K562 (cell line): ENCODE data around the gene CRLF2. TPM values are rescaled to one million over a fixed set of nuclear protein-coding genes. Genes with fewer than 3 reads are reported as not detected.

Experiments
- ATAC-seq: fragments of 200-7000 bp; cut with Tn5 transposase; 3 replicates; pipeline ENCODE4 v1.9.1; 2020; ENCODE audit warnings: moderate library complexity
- BruUV-seq: library from RNA; stranded (reverse); fragments of 400-500 nt; replicated peaks from 2 replicates; lab custom pipeline; 2021; lab: Mats Ljungman, UMichigan
- CTCF ChIA-PET: fragments of 300-600 bp; formaldehyde crosslinking; extraction: SDS; loops from one replicate; lab custom pipeline; 2021; ENCODE audit warnings: low intra/inter-chr PET ratio; lab: Yijun Ruan, JAX
- POLR2A ChIA-PET: fragments of 300-600, 350-650 bp; sonication (Branson Sonifier 250); formaldehyde crosslinking; extraction: SDS; loops from one replicate; lab custom pipeline; 2021; ENCODE audit warnings: antibody characterized with exemption, inconsistent platforms; lab: Yijun Ruan, JAX
- DNase-seq, 4 experiments: peaks; one replicate each; pipeline versions ENCODE4 v3.0.0 to v3.0.0-alpha.2; 2011 to 2018; ENCODE audit warnings: low spot score in 3 of 4, mixed read lengths in 3 of 4; ENCODE audit errors: extremely low read depth in 1 of 4
- FAIRE-seq: peaks from 2 replicates; lab custom pipeline; 2011; peaks lifted over from hg19 to GRCh38; lab: Jason Lieb, UNC
- H2AFZ ChIP-seq: 2 replicates; pipeline ENCODE4 v1.6.0; 2011; ENCODE audit warnings: low read depth, low read length, control low read depth, inconsistent platforms
- H3K27ac ChIP-seq: fragments of 200-600 bp; 3 replicates; pipeline ENCODE4 v1.8.0; 2011; ENCODE audit warnings: low read depth, mild to moderate bottlenecking, control low read depth, inconsistent platforms, low read length, moderate library complexity, mixed read lengths; ENCODE audit errors: extremely low read depth
- H3K27me3 ChIP-seq, 2 experiments: fragments of 300-600 bp in 1 of 2; 2 replicates in 1 of 2; 3 replicates in 1 of 2; pipeline versions ENCODE4 v1.6.0 to v1.8.0; 2011; ENCODE audit warnings: inconsistent platforms in 2 of 2, low read length in 2 of 2, mild to moderate bottlenecking in 1 of 2, mixed read lengths in 1 of 2, moderate library complexity in 1 of 2; ENCODE audit not compliant: control insufficient read depth in 2 of 2, insufficient read depth in 2 of 2
- H3K36me3 ChIP-seq: fragments of 300-600 bp; 3 replicates; pipeline ENCODE4 v1.8.0; 2011; ENCODE audit warnings: mild to moderate bottlenecking, low read length, inconsistent platforms; ENCODE audit not compliant: control insufficient read depth, insufficient read depth
- H3K4me1 ChIP-seq, 2 experiments: fragments of 200-600 bp in 1 of 2; replicated peaks in 1 of 2; 2 replicates in 1 of 2; 3 replicates in 1 of 2; pipeline versions ENCODE4 v1.5.1 to v1.8.0; 2011; ENCODE audit warnings: inconsistent platforms in 2 of 2, low read length in 2 of 2, mild to moderate bottlenecking in 1 of 2, mixed read lengths in 1 of 2, moderate library complexity in 1 of 2; ENCODE audit not compliant: control insufficient read depth in 2 of 2, insufficient read depth in 2 of 2
- H3K4me2 ChIP-seq: 2 replicates; pipeline ENCODE4 v1.6.1; 2011; ENCODE audit warnings: low read length, control low read depth, inconsistent platforms, mixed read lengths; ENCODE audit not compliant: insufficient read depth
- H3K4me3 ChIP-seq: fragments of 200-600 bp; sonication (generic), shearing (Covaris generic); 2 replicates; pipeline ENCODE4 v1.5.1; 2016; ENCODE audit warnings: control low read depth, inconsistent platforms
- H3K79me2 ChIP-seq: fragments of 200-600 bp; 3 replicates; pipeline ENCODE4 v1.8.0; 2011; ENCODE audit warnings: low read length, inconsistent platforms; ENCODE audit not compliant: control insufficient read depth, insufficient read depth
- H3K9ac ChIP-seq, 2 experiments: 2 replicates each; pipeline versions ENCODE4 v1.6.0 to v1.6.1; 2011; ENCODE audit warnings: low read depth in 2 of 2, low read length in 2 of 2, control low read depth in 1 of 2, inconsistent platforms in 1 of 2, mild to moderate bottlenecking in 1 of 2, mixed read lengths in 1 of 2; ENCODE audit not compliant: insufficient read depth in 1 of 2
- H3K9me1 ChIP-seq: one replicate; pipeline ENCODE4 v1.6.0; 2011; ENCODE audit warnings: inconsistent platforms, mild to moderate bottlenecking, low read length, moderate library complexity; ENCODE audit not compliant: control insufficient read depth, insufficient read depth
- H3K9me3 ChIP-seq: replicated peaks from 2 replicates; pipeline ENCODE4 v1.5.1; 2011; ENCODE audit warnings: low read depth, low read length, inconsistent platforms; ENCODE audit not compliant: control insufficient read depth, insufficient read depth
- H4K20me1 ChIP-seq: replicated peaks from 2 replicates; pipeline ENCODE4 v1.6.1; 2011; ENCODE audit warnings: low read length, inconsistent platforms, mixed read lengths; ENCODE audit not compliant: control insufficient read depth, insufficient read depth
- CTBP1 ChIP-seq: fragments of 450-650 bp; IDR thresholded peaks from 2 replicates; pipeline ENCODE4 v1.6.1; 2016; ENCODE audit warnings: borderline replicate concordance
- ETV1 ChIP-seq: fragments of 450-650 bp; conservative IDR thresholded peaks from 2 replicates; pipeline ENCODE4 v1.6.1; 2016; ENCODE audit warnings: missing genetic modification characterization, control low read depth, low read depth, missing compliant biosample characterization
- ETV6 ChIP-seq, 3 experiments: fragments of 150-350 bp in 1 of 3; sonication (generic) in 1 of 3; formaldehyde crosslinking in 1 of 3; IDR thresholded peaks; 2 replicates each; pipeline versions ENCODE4 v1.6.1 to v1.8.0; 2014 to 2022; ENCODE audit warnings: borderline replicate concordance in 2 of 3, low read depth in 2 of 3, antibody characterized with exemption in 1 of 3, low read length in 1 of 3, mild to moderate bottlenecking in 1 of 3, missing genetic modification reagents in 1 of 3
- GABPA ChIP-seq: fragments of 200-800 bp; sonication (Bioruptor generic); conservative IDR thresholded peaks from 2 replicates; pipeline ENCODE4 v1.6.1; 2016; ENCODE audit warnings: low read depth, missing genetic modification characterization, missing compliant biosample characterization
- KLF16 ChIP-seq: IDR thresholded peaks from 2 replicates; pipeline ENCODE4 v1.6.1; 2016; ENCODE audit warnings: antibody characterized with exemption
- SIX5 ChIP-seq, 2 experiments: IDR thresholded peaks; 2 replicates each; pipeline ENCODE4 v1.6.1; 2011; ENCODE audit warnings: low read length in 2 of 2, borderline replicate concordance in 1 of 2, low read depth in 1 of 2, mild to moderate bottlenecking in 1 of 2, moderate library complexity in 1 of 2; ENCODE audit not compliant: insufficient read depth in 1 of 2
- TEAD4 ChIP-seq, 2 experiments: sonication (generic) in 1 of 2; formaldehyde crosslinking in 1 of 2; IDR thresholded peaks; 2 replicates each; pipeline versions ENCODE4 v1.6.1 to v1.8.0; 2012 to 2022; ENCODE audit warnings: borderline replicate concordance in 1 of 2, inconsistent platforms in 1 of 2, low read length in 1 of 2, mild to moderate bottlenecking in 1 of 2, missing genetic modification reagents in 1 of 2
- USF2 ChIP-seq: sonication (generic); formaldehyde crosslinking; IDR thresholded peaks from 2 replicates; pipeline ENCODE4 v1.5.0; 2020; ENCODE audit warnings: missing genetic modification reagents
- ZBTB9 ChIP-seq: fragments of 450-650 bp; formaldehyde crosslinking; IDR thresholded peaks from 2 replicates; pipeline ENCODE4 v1.4.0; 2020; ENCODE audit warnings: mild to moderate bottlenecking, moderate library complexity
- ZC3H8 ChIP-seq: fragments of 450-650 bp; IDR thresholded peaks from 2 replicates; pipeline ENCODE4 v1.6.1; 2017
- WGBS: fragments of 100-300 bp; shearing (Covaris generic); methylation state at CpG from one replicate; pipeline ENCODE4 v1.1.6; 2016; ENCODE audit warnings: low coverage, mixed read lengths; ENCODE audit not compliant: insufficient coverage; ENCODE audit errors: missing lambda C conversion rate; 5-methylcytosine and 5-hydroxymethylcytosine counted together
- in situ Hi-C: fragments of 300-500 bp; cut with MboI; formaldehyde crosslinking; loops from 4 replicates; pipeline ENCODE4 v1.15.0; 2018; ENCODE audit warnings: inconsistent platforms, mixed read lengths
- intact Hi-C: fragments of 100-400 bp; cut with micrococcal nuclease; formaldehyde crosslinking; loops from 2 replicates; pipeline ENCODE4 v1.14.2; 2022
- polyA plus RNA-seq, 8 experiments: library from polyadenylated mRNA; depleted of rRNA in 4 of 8; stranded (reverse) in 5 of 8; unstranded in 3 of 8; fragments of >200 nt; fragmentation: Nextera tagmentation in 2 of 8; fragmentation: Illumina TruSeq in 1 of 8; extraction: Ambion mirVana in 2 of 8; extraction: Trizol in 1 of 8; gene quantifications; 2 replicates each; pipeline versions ENCODE4 v1.2.1 to v1.2.3, GENCODE V29; 2011 to 2014; ENCODE audit warnings: inconsistent platforms in 1 of 8, missing spikeins in 1 of 8
- total RNA-seq, 7 experiments: library from RNA; depleted of rRNA in 6 of 7; stranded (reverse); fragments of >200 nt in 6 of 7; fragmentation: Illumina TruSeq in 2 of 7; extraction: Trizol in 2 of 7; gene quantifications; 2 replicates each; pipeline versions ENCODE4 v1.2.1 to v1.2.3, GENCODE V29; 2011 to 2021; ENCODE audit warnings: low replicate concordance in 1 of 7
- TF ChIP-seq, protein P1 (sequence below): sonication (generic); formaldehyde crosslinking; IDR thresholded peaks from 2 replicates; pipeline ENCODE4 v1.8.0; 2022; ENCODE audit warnings: mild to moderate bottlenecking, missing genetic modification reagents, borderline replicate concordance

Gene CRLF2
- total and polyA plus RNA-seq, 9 of the 15 experiments (the other 6 are each of a cell fraction or from before 2014, with no cell fraction given): not detected

DNA sequence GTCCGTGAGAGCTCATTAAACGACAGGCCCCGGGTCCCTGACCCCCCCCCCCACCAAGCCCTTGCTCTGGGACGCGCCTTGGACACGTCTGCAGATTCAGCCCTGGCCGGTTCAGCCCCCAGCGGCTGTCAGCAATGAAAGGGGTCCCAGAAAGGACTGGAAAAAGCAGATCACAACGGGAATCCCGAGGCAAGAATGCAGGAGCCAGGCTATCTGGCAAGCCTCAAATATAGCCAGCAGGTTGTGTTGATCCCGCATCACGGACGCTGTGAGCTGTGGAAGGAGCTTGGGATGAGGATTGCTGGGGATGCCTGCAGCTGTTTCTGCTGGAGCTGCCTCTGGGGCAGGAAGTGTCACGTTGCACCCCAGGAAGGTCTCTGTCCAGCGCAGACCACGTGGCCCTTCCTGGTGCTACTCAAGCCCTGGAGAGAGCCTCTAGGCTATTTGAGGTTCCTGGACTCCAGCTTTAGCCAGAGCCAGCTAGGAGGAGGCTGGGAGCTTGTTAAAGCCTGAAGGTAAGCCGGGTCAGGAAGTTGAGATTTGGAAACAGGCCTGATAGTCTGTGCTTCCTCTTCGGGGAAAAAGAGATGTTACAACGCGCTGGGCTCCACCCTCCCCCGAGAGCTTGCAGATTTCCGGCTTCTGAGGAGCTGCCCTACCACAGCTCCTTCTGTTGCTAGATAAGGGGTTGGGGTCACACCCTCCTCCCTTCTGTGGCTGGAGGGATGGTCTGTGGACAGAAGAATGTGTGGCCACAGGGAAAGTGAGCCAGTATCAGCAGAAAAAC is 36.8 kb upstream of the CRLF2 start:
- no peak; the same call in 1 of the 3 replicates for ATAC-seq
- intact Hi-C loops: no loop called here
- no peak overlapping the region for H2AFZ ChIP-seq
- TF ChIP-seq SIX5 (IDR thresholded peaks at IDR 0.05; ENCODE audit: borderline replicate concordance in 1 of 2, insufficient read depth in 1 of 2, low read depth in 1 of 2, low read length in 2 of 2): no peak
- TF ChIP-seq CTBP1: peak; percentile 24; the same call in 1 of the 2 replicates
- peak; percentile 31; the same call in 1 of the 2 replicates for TF ChIP-seq GABPA (tag)
- TF ChIP-seq TEAD4 (IDR thresholded peaks at IDR 0.05; ENCODE audit: low read length): peak; percentile 59; the same call in 1 of the 2 replicates
- no peak for TF ChIP-seq TEAD4 (CRISPR knock-in tag; IDR thresholded peaks at IDR 0.05; ENCODE audit: borderline replicate concordance)
- TF ChIP-seq KLF16: peak; percentile 47; the same call in 1 of the 2 replicates
- peak; percentile 24; the same call in 1 of the 2 replicates for TF ChIP-seq ETV1 (tag)
- TF ChIP-seq USF2 (CRISPR knock-in tag): 0 out of 2 replicates have a peak, but pooled peaks have one; percentile 25
- peak in 1 of 2 experiments; percentile 86; a peak in 2 of 4 replicates for TF ChIP-seq ETV6 (IDR thresholded peaks at IDR 0.05; ENCODE audit: borderline replicate concordance in 1 of 2, low read depth in 2 of 2, low read length in 1 of 2)
- no peak for TF ChIP-seq ETV6 (CRISPR knock-in tag; IDR thresholded peaks at IDR 0.05; ENCODE audit: borderline replicate concordance)
- TF ChIP-seq ZBTB9 (CRISPR knock-in tag): peak; percentile 99
- TF ChIP-seq ZC3H8: no peak
- TF ChIP-seq, protein P1, sequence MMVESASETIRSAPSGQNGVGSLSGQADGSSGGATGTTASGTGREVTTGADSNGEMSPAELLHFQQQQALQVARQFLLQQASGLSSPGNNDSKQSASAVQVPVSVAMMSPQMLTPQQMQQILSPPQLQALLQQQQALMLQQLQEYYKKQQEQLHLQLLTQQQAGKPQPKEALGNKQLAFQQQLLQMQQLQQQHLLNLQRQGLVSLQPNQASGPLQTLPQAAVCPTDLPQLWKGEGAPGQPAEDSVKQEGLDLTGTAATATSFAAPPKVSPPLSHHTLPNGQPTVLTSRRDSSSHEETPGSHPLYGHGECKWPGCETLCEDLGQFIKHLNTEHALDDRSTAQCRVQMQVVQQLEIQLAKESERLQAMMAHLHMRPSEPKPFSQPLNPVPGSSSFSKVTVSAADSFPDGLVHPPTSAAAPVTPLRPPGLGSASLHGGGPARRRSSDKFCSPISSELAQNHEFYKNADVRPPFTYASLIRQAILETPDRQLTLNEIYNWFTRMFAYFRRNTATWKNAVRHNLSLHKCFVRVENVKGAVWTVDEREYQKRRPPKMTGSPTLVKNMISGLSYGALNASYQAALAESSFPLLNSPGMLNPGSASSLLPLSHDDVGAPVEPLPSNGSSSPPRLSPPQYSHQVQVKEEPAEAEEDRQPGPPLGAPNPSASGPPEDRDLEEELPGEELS (CRISPR knock-in tag): no peak

More for the DNA sequence above, 36.8 kb upstream of the CRLF2 start:
- peaks cover 0 to 3% of the 10 kb centered on the region in 2 experiments; a peak in 1 of 5 replicates for H3K4me1 ChIP-seq
- H3K36me3 ChIP-seq: no peaks in the 10 kb centered on the region
- CTCF ChIA-PET: no interaction called here
- no peaks in the 10 kb centered on the region for H3K79me2 ChIP-seq
- POLR2A ChIA-PET: no interaction called here
- no peaks in the 10 kb centered on the region for H3K9me3 ChIP-seq
- H3K4me3 ChIP-seq: no peak overlapping the region
- peak in 1 of 4 experiments; percentile 20 for DNase-seq
- H3K9ac ChIP-seq: no peak overlapping the region
- H3K9me1 ChIP-seq: no peaks in the 10 kb centered on the region
- 13% methylated on average over 13 of the region's 22 CpGs for WGBS
- H4K20me1 ChIP-seq: no peaks in the 10 kb centered on the region
- H3K27ac ChIP-seq: no peak overlapping the region
- BruUV-seq: no TSS peak
- FAIRE-seq: no peak
- in situ Hi-C loops: loop anchor here (10.0 kb wide), 1 partner anchor 186 kb away; no protein-coding TSS in a partner anchor
- H3K27me3 ChIP-seq: no peaks in the 10 kb centered on the region
- no peak overlapping the region for H3K4me2 ChIP-seq
